ENCODE measurements around the gene KNDC1.

The KNDC1 gene

DNA sequence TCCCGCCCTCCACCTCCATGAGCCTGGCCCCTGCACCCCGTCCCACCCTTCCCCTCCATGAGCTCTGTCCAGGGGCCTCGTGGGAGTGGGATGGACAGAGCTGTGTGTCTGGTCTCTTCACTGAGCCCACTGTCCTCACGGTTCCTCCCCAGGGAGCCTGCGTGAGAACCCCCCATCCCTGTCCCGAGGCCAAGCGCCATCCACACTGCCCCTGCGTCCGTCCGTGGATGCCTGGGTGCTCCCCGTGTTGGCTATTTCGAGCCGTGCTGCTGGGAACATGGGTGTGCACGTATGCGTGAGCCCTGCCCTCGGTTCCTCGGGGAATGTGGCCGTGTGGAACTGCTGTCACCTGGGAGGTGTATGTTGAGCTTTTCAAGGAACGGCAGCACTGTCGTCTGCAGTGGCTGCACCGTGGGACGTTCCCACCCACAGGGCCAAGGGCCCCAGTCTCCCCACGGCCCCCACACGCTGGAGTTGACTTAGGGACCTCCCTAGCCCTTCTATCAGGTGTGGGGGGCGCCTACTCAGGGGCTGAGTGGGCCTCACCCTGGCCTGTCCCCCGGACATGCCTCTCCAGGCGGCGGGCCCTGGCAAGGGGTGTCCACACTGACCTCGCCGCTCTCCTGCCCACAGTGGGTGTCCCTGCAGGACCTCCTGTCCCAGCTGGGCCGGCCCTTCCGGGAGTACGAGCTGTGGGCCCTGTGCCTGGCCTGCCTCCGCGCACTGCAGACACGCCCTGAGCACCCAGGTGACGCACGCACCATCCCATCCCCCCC, 28.1 kb downstream of the KNDC1 start:
- in situ Hi-C loops (cut with HindIII; ENCODE audit: low sequenced_read_pairs) = no loop called here
- H3K4me3 ChIP-seq (ENCODE audit: low read depth, low read length) = no peak overlapping the region
- TF ChIP-seq, protein P1, sequence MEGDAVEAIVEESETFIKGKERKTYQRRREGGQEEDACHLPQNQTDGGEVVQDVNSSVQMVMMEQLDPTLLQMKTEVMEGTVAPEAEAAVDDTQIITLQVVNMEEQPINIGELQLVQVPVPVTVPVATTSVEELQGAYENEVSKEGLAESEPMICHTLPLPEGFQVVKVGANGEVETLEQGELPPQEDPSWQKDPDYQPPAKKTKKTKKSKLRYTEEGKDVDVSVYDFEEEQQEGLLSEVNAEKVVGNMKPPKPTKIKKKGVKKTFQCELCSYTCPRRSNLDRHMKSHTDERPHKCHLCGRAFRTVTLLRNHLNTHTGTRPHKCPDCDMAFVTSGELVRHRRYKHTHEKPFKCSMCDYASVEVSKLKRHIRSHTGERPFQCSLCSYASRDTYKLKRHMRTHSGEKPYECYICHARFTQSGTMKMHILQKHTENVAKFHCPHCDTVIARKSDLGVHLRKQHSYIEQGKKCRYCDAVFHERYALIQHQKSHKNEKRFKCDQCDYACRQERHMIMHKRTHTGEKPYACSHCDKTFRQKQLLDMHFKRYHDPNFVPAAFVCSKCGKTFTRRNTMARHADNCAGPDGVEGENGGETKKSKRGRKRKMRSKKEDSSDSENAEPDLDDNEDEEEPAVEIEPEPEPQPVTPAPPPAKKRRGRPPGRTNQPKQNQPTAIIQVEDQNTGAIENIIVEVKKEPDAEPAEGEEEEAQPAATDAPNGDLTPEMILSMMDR (IDR thresholded peaks at IDR 0.05; ENCODE audit: low read depth, low read length) = no peak
- no peak for DNase-seq (ENCODE audit: low read depth, low spot score)

DNA sequence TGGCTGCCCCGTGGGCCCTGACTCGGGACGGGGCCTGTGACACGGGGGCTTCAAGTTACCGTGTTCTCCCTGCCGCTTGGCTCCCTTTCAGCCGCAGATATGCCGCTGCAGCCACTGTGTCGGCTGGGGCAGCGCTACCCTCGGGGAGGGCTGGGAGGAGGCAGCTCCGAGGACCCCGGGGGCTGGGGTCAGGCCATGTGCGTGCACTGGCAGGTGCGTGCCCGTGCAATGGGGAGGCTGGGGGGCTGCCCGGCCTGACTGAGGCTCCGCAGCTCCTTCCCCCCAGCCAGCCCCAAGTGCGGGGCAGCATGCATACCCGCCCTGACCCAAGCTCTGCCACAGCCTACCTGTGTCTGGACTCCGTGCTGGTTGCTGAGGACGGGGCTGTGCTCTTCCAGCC, 29.2 kb downstream of the KNDC1 start:
- TF ChIP-seq, protein P1 (IDR thresholded peaks at IDR 0.05; ENCODE audit: low read depth, low read length) = no peak

DNA sequence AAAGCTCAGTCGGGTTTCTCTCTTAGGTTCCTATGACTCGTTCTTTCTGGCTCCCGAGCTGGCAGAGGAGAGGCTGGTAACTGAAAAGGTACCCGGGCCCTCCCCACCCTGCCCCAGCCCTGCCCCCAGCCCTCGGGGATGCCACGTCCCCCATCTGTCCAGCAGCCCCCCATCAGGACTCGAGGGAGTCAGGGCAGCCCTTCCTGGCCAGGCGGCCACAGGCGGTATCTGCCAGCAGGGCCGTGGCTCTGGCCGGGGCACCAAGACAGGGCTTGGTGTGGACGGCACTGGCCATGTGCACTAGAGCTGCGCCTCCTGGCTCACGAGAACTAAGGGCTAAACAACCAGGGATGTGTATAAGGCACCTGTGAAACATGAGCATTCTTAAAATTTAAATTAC, 29.7 kb downstream of the KNDC1 start:
- DNase-seq (ENCODE audit: low read depth, low spot score) = no peak
- TF ChIP-seq, protein P1 (IDR thresholded peaks at IDR 0.05; ENCODE audit: low read depth, low read length) = no peak
- in situ Hi-C loops (cut with HindIII; ENCODE audit: low sequenced_read_pairs) = no loop called here
- no peak overlapping the region for H3K4me3 ChIP-seq (ENCODE audit: low read depth, low read length)

More for the DNA sequence above, 29.2 kb downstream of the KNDC1 start:
- no peak overlapping the region for H3K4me3 ChIP-seq (ENCODE audit: low read depth, low read length)
- in situ Hi-C loops (cut with HindIII; ENCODE audit: low sequenced_read_pairs) = no loop called here
- no peak for DNase-seq (ENCODE audit: low read depth, low spot score)

DNA sequence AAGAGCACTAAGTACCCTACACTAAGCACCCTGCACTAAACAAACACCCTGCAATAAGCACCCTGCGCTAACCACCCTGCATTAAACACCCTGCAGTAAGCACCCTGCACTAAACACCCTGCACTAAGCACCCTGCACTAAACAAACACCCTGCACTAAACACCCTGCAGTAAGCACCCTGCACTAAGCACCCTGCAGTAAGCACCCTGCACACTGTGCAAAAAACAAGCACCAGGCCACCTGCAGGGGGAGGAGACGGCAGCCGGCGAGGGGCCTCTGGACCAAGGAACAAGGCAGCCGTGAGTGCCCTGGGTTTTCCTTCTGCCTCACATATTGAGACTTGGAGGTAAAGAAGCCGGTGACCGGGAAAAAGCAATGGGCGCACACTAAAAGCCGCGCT, 30.2 kb downstream of the KNDC1 start:
- no peak for DNase-seq (ENCODE audit: low read depth, low spot score)
- TF ChIP-seq, protein P1 (IDR thresholded peaks at IDR 0.05; ENCODE audit: low read depth, low read length) = no peak
- in situ Hi-C loops (cut with HindIII; ENCODE audit: low sequenced_read_pairs) = no loop called here
- H3K4me3 ChIP-seq (ENCODE audit: low read depth, low read length) = no peak overlapping the region

DNA sequence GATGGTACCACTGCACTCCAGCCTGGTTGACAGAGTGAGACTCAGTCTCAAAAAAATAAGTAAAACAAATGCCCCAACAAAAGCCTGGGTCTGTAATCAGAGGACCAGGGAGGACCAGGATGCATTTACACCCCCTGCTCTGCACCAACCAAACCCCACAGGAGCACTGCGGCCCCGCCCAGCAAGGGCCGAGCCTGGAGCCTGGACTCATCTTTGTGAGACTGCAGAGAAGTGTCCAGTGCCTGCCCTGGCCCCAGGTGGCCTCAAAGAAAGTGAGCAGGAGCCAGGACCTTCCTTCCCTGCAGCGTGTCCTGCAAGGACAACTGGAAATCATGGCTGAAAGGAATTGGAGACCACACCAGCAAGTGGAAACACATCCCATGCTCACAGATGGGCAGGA, 31.6 kb downstream of the KNDC1 start:
- TF ChIP-seq, protein P1 (IDR thresholded peaks at IDR 0.05; ENCODE audit: low read depth, low read length) = no peak
- DNase-seq (ENCODE audit: low read depth, low spot score) = no peak
- H3K4me3 ChIP-seq (ENCODE audit: low read depth, low read length) = no peak overlapping the region
- in situ Hi-C loops (cut with HindIII; ENCODE audit: low sequenced_read_pairs) = no loop called here

DNA sequence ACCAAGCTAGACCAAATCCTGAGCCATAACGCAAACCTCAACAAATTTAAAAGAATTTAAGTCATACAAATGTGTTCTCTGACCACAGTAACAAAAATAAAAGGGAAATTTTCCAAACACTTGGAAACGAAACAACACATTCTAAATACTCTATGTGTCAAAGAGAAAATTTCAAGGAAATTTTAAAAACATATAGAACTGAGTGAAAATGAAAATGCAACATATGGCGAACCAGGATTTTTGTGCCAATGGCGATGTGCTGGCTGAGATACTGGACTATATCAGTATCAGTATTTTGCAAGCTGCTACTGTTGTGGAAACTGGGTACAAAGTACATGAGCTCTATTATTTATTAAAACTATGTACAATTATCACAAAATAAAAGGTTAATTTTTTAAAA, 34.1 kb downstream of the KNDC1 start:
- H3K4me3 ChIP-seq (ENCODE audit: low read depth, low read length) = no peak overlapping the region
- TF ChIP-seq, protein P1 (IDR thresholded peaks at IDR 0.05; ENCODE audit: low read depth, low read length) = no peak
- DNase-seq (ENCODE audit: low read depth, low spot score) = no peak
- in situ Hi-C loops (cut with HindIII; ENCODE audit: low sequenced_read_pairs) = no loop called here
